Bronchial epithelial cell (primary cell): ENCODE measurements around the gene TAS1R2. TPM values are rescaled to one million over a fixed set of nuclear protein-coding genes. Genes with fewer than 3 reads are reported as not detected.
"Not testable (repeated sequence)": the region's sequence is repeated elsewhere in the genome, so short reads cannot be mapped to it uniquely, and the experiment has no call there.

Experiments used
- DNase-seq: peaks from one replicate; pipeline ENCODE4 v3.0.0-alpha.2; 2010; ENCODE audit warnings: low read depth
- FAIRE-seq: peaks from 2 replicates; lab custom pipeline; 2011; peaks lifted over from hg19 to GRCh38; lab: Jason Lieb, UNC
- H3K27me3 ChIP-seq: 2 replicates; pipeline ENCODE4 v1.5.1; 2011; ENCODE audit warnings: low read length; ENCODE audit not compliant: control insufficient read depth, insufficient read depth
- H3K36me3 ChIP-seq: 2 replicates; pipeline ENCODE4 v1.5.1; 2011; ENCODE audit warnings: low read length; ENCODE audit not compliant: control insufficient read depth, insufficient read depth
- H3K4me3 ChIP-seq: 2 replicates; pipeline ENCODE4 v1.5.1; 2011; ENCODE audit warnings: mild to moderate bottlenecking, low read depth, low read length, control low read depth
- total RNA-seq: library from RNA; depleted of rRNA; stranded (reverse); fragments of >200 nt; gene quantifications from 2 replicates; pipeline ENCODE4 v1.2.1, GENCODE V29; 2014
- TF ChIP-seq, protein P1 (sequence below): IDR thresholded peaks from 2 replicates; pipeline ENCODE4 v1.5.1; 2011; ENCODE audit warnings: mild to moderate bottlenecking, moderate library complexity, low read length, control low read depth, inconsistent platforms; ENCODE audit not compliant: insufficient read depth, severe bottlenecking

TAS1R2 gene
- total RNA-seq, 1 donor from 2014 or later = not detected

DNA sequence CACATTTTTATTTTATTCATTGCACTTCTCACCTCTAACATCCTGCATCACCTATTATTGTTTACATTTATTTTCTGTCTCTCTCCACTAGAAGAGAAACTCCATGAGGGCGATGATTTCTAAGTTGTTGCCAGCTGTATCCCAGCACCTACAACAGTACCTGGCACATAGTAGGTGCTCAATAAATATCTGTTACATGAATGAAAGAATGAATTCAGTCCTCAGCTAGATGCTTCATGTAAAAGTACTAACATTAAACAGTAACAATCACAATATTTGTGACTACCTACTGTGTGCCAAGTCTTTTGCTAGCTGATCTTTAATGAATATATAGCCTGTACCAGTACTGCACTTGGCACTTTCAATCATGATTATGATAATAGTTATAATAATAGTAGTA lies 3.0 kb downstream of the TAS1R2 start:
- Histone ChIP-seq H3K27me3 (no peaks in the 10 kb centered on the region), H3K4me3 (no peak overlapping the region), H3K36me3 (no peaks in the 10 kb centered on the region)
- FAIRE-seq (no peak), DNase-seq (no peak)
- TF ChIP-seq, protein P1, sequence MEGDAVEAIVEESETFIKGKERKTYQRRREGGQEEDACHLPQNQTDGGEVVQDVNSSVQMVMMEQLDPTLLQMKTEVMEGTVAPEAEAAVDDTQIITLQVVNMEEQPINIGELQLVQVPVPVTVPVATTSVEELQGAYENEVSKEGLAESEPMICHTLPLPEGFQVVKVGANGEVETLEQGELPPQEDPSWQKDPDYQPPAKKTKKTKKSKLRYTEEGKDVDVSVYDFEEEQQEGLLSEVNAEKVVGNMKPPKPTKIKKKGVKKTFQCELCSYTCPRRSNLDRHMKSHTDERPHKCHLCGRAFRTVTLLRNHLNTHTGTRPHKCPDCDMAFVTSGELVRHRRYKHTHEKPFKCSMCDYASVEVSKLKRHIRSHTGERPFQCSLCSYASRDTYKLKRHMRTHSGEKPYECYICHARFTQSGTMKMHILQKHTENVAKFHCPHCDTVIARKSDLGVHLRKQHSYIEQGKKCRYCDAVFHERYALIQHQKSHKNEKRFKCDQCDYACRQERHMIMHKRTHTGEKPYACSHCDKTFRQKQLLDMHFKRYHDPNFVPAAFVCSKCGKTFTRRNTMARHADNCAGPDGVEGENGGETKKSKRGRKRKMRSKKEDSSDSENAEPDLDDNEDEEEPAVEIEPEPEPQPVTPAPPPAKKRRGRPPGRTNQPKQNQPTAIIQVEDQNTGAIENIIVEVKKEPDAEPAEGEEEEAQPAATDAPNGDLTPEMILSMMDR = no peak

DNA sequence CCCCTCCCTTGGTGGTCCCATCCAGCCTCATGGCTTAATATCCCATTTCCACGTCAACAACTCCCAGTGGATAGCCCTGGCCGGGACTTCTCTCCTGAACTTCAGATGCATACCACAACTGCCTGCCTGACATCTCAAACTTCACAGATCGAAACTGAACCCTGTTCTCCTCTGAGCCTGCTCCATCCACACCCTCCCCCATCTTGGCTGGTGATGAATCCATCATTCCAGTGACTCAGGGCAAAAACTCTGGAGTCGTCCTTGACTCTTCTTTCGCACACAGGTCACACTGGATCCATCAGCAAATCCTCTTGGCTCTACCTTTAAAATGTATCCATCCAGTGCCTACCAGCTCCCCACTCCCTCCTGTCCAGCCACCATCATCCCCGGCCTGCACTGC lies 3.9 kb downstream of the TAS1R2 start:
- Histone ChIP-seq H3K36me3 (no peaks in the 10 kb centered on the region), H3K4me3 (no peak overlapping the region), H3K27me3 (no peaks in the 10 kb centered on the region)
- TF ChIP-seq, protein P1 = no peak
- no peak for DNase-seq
- FAIRE-seq = peak; percentile 55

DNA sequence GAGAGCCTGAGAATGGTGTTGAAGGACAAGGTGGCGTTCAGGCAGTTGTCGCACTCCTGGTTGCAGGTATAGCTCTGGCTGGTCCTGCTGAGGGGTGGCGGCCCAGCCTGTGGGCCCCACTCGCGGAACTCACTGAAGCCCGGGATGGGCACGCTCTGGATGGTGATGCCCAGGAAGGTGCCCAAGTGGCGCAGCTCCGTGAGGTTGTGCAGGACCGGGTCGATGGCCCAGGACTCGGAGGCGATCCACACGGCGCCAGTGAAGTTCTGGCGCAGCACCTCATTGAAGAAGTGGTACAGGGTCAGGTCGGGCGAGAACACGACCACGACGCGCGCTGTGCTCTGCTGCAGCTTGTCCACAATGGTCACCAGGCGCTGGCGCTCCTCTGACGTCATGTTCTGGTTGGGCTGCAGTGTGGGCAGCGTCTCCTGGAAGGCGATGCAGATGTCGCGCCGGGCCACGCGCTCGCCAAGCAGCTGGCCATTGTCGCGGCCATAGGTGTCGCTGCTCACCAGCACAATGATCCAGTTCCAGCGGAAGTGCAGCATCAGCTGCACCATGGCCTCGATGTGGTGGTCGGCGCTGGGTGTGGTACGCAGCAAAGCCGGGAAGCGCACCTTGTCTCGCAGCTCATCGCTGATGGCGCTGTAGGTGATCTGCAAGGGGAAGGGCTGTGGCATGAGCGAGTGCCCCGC lies 5.0 kb downstream of the TAS1R2 start:
- no peak for FAIRE-seq
- TF ChIP-seq, protein P1 = no peak

DNA sequence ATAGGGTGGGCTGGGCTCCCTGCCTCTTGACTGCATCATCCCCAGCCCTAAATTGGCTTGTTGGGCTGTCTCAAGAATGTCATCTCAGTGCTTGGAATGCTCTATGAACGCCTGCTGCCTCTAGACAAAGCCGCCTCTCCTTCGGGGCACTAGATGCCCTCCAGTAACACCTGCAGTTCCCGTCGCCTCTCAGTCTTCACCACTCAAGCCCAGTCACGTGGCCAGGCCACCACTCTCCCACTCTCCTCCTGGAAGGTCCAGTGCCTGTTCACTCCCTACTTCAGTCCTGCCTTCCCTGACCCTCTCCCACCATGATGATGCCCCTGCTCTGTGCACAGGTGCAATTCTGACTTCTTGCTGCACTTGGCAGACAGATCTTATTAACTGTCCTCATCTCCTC lies 7.0 kb downstream of the TAS1R2 start:
- TF ChIP-seq, protein P1 = no peak
- Histone ChIP-seq H3K27me3 (no peaks in the 10 kb centered on the region), H3K36me3 (no peaks in the 10 kb centered on the region), H3K4me3 (no peak overlapping the region)
- FAIRE-seq (no peak), DNase-seq (no peak)

More for the DNA sequence above, 5.0 kb downstream of the TAS1R2 start:
- Histone ChIP-seq H3K27me3 (no peaks in the 10 kb centered on the region), H3K4me3 (no peak overlapping the region), H3K36me3 (no peaks in the 10 kb centered on the region)
- no peak for DNase-seq

DNA sequence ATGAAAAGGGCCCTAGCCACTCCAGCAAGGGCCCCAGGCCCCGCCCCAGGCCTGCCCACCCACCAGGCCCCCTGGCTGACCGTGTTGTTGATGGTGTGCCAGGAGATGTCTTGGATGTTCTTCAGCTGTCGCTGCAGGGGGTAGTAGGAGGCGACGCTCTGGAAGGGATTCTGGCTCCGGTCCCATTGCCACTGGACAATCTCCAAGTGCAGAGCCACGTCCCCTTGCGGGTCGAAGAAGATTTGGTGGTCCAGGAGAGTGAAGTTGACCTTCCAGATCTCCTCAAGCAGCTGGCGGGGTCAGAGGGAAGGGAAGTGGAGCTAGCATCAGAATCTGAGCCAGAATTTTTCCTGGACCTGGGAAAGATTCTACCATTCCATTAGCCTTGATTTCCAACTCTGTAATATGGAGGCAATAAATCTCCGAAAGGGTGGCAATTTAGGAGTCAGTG lies 10.2 kb downstream of the TAS1R2 start:
- TF ChIP-seq, protein P1 = no peak
- DNase-seq (no peak), FAIRE-seq (no peak)
- H3K36me3 ChIP-seq = no peaks in the 10 kb centered on the region
- H3K4me3 ChIP-seq = no peak overlapping the region
- H3K27me3 ChIP-seq = no peaks in the 10 kb centered on the region

DNA sequence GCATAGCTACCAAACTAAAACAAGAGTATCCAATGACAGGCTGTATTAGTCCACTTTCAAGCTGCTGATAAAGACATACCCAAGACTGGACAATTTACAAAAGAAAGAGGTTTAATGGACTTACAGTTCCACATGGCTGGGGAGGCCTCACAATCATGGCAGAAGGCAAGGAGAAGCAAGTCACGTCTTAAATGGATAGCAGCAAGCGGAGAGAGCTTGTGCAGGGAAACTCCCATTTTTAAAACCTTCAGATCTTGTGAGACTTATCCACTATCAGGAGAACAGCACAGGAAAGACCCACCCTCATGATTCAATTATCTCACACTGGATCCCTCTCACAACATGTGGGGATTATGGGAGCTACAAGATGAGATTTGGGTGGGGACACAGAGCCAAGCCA lies 11.7 kb downstream of the TAS1R2 start:
- not testable (repeated sequence) for H3K27me3 ChIP-seq, DNase-seq, H3K4me3 ChIP-seq, FAIRE-seq, H3K36me3 ChIP-seq
